GM23338 (cell line): ENCODE results near the gene CCDC138. TPM values are rescaled to one million over a fixed set of nuclear protein-coding genes. Genes with fewer than 3 reads are reported as not detected.

Experiments
- ATAC-seq: fragments of 200-7000 bp; cut with Tn5 transposase; 3 replicates; pipeline ENCODE4 v1.9.1; 2020
- DNase-seq: peaks from one replicate; pipeline ENCODE4 v3.0.0-alpha.2; 2015; ENCODE audit warnings: low spot score
- H2AFZ ChIP-seq: fragments of 200-600 bp; sonication (generic); 2 replicates; pipeline ENCODE4 v1.8.0; 2016; ENCODE audit warnings: antibody characterized with exemption, mild to moderate bottlenecking, moderate library complexity
- H3F3A ChIP-seq: fragments of 200-600 bp; sonication (generic); replicated peaks from 2 replicates; pipeline ENCODE4 v1.8.0; 2017; ENCODE audit warnings: antibody characterized with exemption, mixed run types, low read depth
- H3K27ac ChIP-seq: fragments of 200-600 bp; sonication (generic); 2 replicates; pipeline ENCODE4 v1.6.1; 2016; ENCODE audit warnings: low read depth
- H3K27me3 ChIP-seq: fragments of 200-600 bp; sonication (generic); 2 replicates; pipeline ENCODE4 v1.8.0; 2016; ENCODE audit warnings: mild to moderate bottlenecking, mixed run types, moderate library complexity; ENCODE audit not compliant: insufficient read depth
- H3K36me3 ChIP-seq: fragments of 200-600 bp; sonication (generic); 2 replicates; pipeline ENCODE4 v1.8.0; 2016; ENCODE audit warnings: mild to moderate bottlenecking; ENCODE audit not compliant: insufficient read depth
- H3K4me1 ChIP-seq: fragments of 200-600 bp; sonication (generic); 2 replicates; pipeline ENCODE4 v1.8.0; 2016; ENCODE audit warnings: mild to moderate bottlenecking, moderate library complexity; ENCODE audit not compliant: insufficient read depth
- H3K4me2 ChIP-seq: fragments of 200-600 bp; sonication (generic); 2 replicates; pipeline ENCODE4 v1.7.1; 2017; ENCODE audit warnings: mixed run types
- H3K4me3 ChIP-seq: fragments of 200-600 bp; sonication (generic); 2 replicates; pipeline ENCODE4 v1.6.1; 2016; ENCODE audit warnings: mixed run types
- H3K79me2 ChIP-seq: fragments of 200-600 bp; sonication (generic); replicated peaks from 2 replicates; pipeline ENCODE4 v1.8.0; 2017; ENCODE audit warnings: mild to moderate bottlenecking; ENCODE audit not compliant: insufficient read depth
- H3K9me2 ChIP-seq: fragments of 200-600 bp; sonication (generic); 2 replicates; pipeline ENCODE4 v1.8.0; 2017; ENCODE audit not compliant: insufficient read depth
- H4K20me1 ChIP-seq: fragments of 200-600 bp; sonication (generic); replicated peaks from 2 replicates; pipeline ENCODE4 v1.8.0; 2017; ENCODE audit warnings: mild to moderate bottlenecking; ENCODE audit not compliant: insufficient read depth
- H3K27ac Mint-ChIP-seq: 2 replicates; pipeline ENCODE4 v1.8.0; 2020; ENCODE audit warnings: inconsistent platforms, mild to moderate bottlenecking, moderate library complexity, mixed read lengths
- H3K27me3 Mint-ChIP-seq: 3 replicates; pipeline ENCODE4 v1.8.0; 2022; ENCODE audit warnings: low read depth, mild to moderate bottlenecking, moderate library complexity, mixed read lengths, inconsistent platforms; ENCODE audit not compliant: insufficient read depth, poor library complexity
- H3K36me3 Mint-ChIP-seq: 3 replicates; pipeline ENCODE4 v1.8.0; 2021; ENCODE audit warnings: low read depth, mild to moderate bottlenecking, inconsistent platforms, moderate library complexity, mixed read lengths
- H3K4me1 Mint-ChIP-seq: 3 replicates; pipeline ENCODE4 v1.8.0; 2020; ENCODE audit warnings: mild to moderate bottlenecking, inconsistent platforms, mixed read lengths
- H3K4me3 Mint-ChIP-seq: 3 replicates; pipeline ENCODE4 v1.8.0; 2021; ENCODE audit warnings: moderate library complexity, mild to moderate bottlenecking, inconsistent platforms, mixed read lengths
- H3K9me3 Mint-ChIP-seq: 3 replicates; pipeline ENCODE4 v1.8.0; 2020; ENCODE audit warnings: moderate library complexity, mild to moderate bottlenecking, inconsistent platforms, mixed read lengths
- CREB1 ChIP-seq: fragments of 250-450 bp; sonication (Bioruptor Pico); IDR thresholded peaks from 2 replicates; pipeline ENCODE4 v1.5.0; 2020; ENCODE audit warnings: low read depth, mild to moderate bottlenecking, moderate library complexity
- EZH2 ChIP-seq: fragments of 200-600 bp; sonication (generic); IDR thresholded peaks from one replicate; pipeline ENCODE4 v1.8.0; 2017; ENCODE audit warnings: antibody characterized with exemption, mild to moderate bottlenecking, low read depth; ENCODE audit not compliant: unreplicated experiment
- EZH2phosphoT487 ChIP-seq: fragments of 200-600 bp; sonication (generic); IDR thresholded peaks from one replicate; pipeline ENCODE4 v1.8.1; 2018; ENCODE audit warnings: antibody characterized with exemption; ENCODE audit not compliant: unreplicated experiment
- JUNB ChIP-seq: IDR thresholded peaks from one replicate; pipeline ENCODE4 v1.6.1; 2016; ENCODE audit warnings: antibody characterized with exemption; ENCODE audit not compliant: unreplicated experiment
- NANOG ChIP-seq: IDR thresholded peaks from 2 replicates; pipeline ENCODE4 v1.6.1; 2016; ENCODE audit warnings: antibody characterized with exemption, borderline replicate concordance
- POLR2AphosphoS5 ChIP-seq: IDR thresholded peaks from 2 replicates; pipeline ENCODE4 v1.6.1; 2016; ENCODE audit warnings: antibody characterized with exemption, low read depth
- REST ChIP-seq: IDR thresholded peaks from one replicate; pipeline ENCODE4 v1.6.1; 2018; ENCODE audit warnings: antibody characterized with exemption; ENCODE audit not compliant: unreplicated experiment
- STAT1 ChIP-seq: IDR thresholded peaks from one replicate; pipeline ENCODE4 v1.6.1; 2016; ENCODE audit warnings: antibody characterized with exemption; ENCODE audit not compliant: unreplicated experiment
- ZNF114 ChIP-seq: fragments of 250-450 bp; sonication (Bioruptor Pico); IDR thresholded peaks from 2 replicates; pipeline ENCODE4 v1.5.0; 2020; ENCODE audit warnings: mild to moderate bottlenecking, moderate library complexity
- ZNF331 ChIP-seq: fragments of 250-450 bp; sonication (Bioruptor Pico); IDR thresholded peaks from 2 replicates; pipeline ENCODE4 v1.5.0; 2020; ENCODE audit warnings: low read depth, mild to moderate bottlenecking, moderate library complexity
- polyA plus RNA-seq: library from polyadenylated mRNA; unstranded; fragments of >200 nt; fragmentation: Nextera tagmentation; extraction: Ambion mirVana; gene quantifications from 2 replicates; pipeline ENCODE4 v1.2.1, GENCODE V29; 2016
- total RNA-seq: library from RNA; depleted of rRNA; stranded (reverse); fragments of >200 nt; shearing (Covaris generic); gene quantifications from 2 replicates; pipeline ENCODE4 v1.2.3, GENCODE V29; 2014
- TF ChIP-seq, protein P1 (sequence below): fragments of 250-450 bp; sonication (Bioruptor Pico); IDR thresholded peaks from 2 replicates; pipeline ENCODE4 v1.5.0; 2020; ENCODE audit warnings: mild to moderate bottlenecking, moderate library complexity
- TF ChIP-seq, protein P2 (sequence below), 2 experiments: fragments of 200-600 bp in 1 of 2; sonication (generic) in 1 of 2; conservative IDR thresholded peaks; 2 replicates each; pipeline versions ENCODE4 v1.5.1 to v1.6.1; 2016 to 2017; ENCODE audit warnings: antibody characterized with exemption in 2 of 2, low read depth in 2 of 2, mild to moderate bottlenecking in 2 of 2, moderate library complexity in 1 of 2
- TF ChIP-seq, protein P3 (sequence below): IDR thresholded peaks from 2 replicates; pipeline ENCODE4 v1.6.1; 2016; ENCODE audit warnings: antibody characterized with exemption

CCDC138 gene
- total and polyA plus RNA-seq, 2 experiments from 2014 or later: 30.8 to 31.6 TPM

GRCh38 chr2:108893277-108893676, 106.7 kb downstream of the CCDC138 start:
- no peak for ATAC-seq
- Histone ChIP-seq H3K4me1 (no peaks in the 10 kb centered on the region), H3K36me3 (no peaks in the 10 kb centered on the region), H3K9me2 (no peaks in the 10 kb centered on the region), H4K20me1 (no peaks in the 10 kb centered on the region; the same call in 1 of the 2 replicates), H3K79me2 (no peaks in the 10 kb centered on the region), H2AFZ (no peak overlapping the region), H3F3A (no peaks in the 10 kb centered on the region), H3K4me2 (no peak overlapping the region), H3K27me3 (no peaks in the 10 kb centered on the region), H3K27ac (no peak overlapping the region), H3K4me3 (no peak overlapping the region)
- no peak overlapping the region for H3K4me3 Mint-ChIP-seq
- DNase-seq: no peak
- peaks cover 1% of the 10 kb centered on the region for H3K27me3 Mint-ChIP-seq
- peaks cover 12% of the 10 kb centered on the region; the same call in 2 of the 3 replicates for H3K4me1 Mint-ChIP-seq
- no peak for TF ChIP-seq POLR2AphosphoS5
- TF ChIP-seq JUNB: no peak
- no peak for TF ChIP-seq STAT1
- TF ChIP-seq, protein P1, sequence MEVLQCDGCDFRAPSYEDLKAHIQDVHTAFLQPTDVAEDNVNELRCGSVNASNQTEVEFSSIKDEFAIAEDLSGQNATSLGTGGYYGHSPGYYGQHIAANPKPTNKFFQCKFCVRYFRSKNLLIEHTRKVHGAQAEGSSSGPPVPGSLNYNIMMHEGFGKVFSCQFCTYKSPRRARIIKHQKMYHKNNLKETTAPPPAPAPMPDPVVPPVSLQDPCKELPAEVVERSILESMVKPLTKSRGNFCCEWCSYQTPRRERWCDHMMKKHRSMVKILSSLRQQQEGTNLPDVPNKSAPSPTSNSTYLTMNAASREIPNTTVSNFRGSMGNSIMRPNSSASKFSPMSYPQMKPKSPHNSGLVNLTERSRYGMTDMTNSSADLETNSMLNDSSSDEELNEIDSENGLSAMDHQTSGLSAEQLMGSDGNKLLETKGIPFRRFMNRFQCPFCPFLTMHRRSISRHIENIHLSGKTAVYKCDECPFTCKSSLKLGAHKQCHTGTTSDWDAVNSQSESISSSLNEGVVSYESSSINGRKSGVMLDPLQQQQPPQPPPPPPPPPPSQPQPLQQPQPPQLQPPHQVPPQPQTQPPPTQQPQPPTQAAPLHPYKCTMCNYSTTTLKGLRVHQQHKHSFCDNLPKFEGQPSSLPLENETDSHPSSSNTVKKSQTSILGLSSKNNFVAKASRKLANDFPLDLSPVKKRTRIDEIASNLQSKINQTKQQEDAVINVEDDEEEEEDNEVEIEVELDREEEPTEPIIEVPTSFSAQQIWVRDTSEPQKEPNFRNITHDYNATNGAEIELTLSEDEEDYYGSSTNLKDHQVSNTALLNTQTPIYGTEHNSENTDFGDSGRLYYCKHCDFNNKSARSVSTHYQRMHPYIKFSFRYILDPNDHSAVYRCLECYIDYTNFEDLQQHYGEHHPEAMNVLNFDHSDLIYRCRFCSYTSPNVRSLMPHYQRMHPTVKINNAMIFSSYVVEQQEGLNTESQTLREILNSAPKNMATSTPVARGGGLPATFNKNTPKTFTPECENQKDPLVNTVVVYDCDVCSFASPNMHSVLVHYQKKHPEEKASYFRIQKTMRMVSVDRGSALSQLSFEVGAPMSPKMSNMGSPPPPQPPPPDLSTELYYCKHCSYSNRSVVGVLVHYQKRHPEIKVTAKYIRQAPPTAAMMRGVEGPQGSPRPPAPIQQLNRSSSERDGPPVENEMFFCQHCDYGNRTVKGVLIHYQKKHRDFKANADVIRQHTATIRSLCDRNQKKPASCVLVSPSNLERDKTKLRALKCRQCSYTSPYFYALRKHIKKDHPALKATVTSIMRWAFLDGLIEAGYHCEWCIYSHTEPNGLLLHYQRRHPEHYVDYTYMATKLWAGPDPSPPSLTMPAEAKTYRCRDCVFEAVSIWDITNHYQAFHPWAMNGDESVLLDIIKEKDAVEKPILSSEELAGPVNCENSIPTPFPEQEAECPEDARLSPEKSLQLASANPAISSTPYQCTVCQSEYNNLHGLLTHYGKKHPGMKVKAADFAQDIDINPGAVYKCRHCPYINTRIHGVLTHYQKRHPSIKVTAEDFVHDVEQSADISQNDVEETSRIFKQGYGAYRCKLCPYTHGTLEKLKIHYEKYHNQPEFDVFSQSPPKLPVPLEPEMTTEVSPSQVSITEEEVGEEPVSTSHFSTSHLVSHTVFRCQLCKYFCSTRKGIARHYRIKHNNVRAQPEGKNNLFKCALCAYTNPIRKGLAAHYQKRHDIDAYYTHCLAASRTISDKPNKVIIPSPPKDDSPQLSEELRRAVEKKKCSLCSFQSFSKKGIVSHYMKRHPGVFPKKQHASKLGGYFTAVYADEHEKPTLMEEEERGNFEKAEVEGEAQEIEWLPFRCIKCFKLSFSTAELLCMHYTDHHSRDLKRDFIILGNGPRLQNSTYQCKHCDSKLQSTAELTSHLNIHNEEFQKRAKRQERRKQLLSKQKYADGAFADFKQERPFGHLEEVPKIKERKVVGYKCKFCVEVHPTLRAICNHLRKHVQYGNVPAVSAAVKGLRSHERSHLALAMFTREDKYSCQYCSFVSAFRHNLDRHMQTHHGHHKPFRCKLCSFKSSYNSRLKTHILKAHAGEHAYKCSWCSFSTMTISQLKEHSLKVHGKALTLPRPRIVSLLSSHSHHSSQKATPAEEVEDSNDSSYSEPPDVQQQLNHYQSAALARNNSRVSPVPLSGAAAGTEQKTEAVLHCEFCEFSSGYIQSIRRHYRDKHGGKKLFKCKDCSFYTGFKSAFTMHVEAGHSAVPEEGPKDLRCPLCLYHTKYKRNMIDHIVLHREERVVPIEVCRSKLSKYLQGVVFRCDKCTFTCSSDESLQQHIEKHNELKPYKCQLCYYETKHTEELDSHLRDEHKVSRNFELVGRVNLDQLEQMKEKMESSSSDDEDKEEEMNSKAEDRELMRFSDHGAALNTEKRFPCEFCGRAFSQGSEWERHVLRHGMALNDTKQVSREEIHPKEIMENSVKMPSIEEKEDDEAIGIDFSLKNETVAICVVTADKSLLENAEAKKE (CRISPR knock-in tag): no peak
- TF ChIP-seq, protein P2, sequence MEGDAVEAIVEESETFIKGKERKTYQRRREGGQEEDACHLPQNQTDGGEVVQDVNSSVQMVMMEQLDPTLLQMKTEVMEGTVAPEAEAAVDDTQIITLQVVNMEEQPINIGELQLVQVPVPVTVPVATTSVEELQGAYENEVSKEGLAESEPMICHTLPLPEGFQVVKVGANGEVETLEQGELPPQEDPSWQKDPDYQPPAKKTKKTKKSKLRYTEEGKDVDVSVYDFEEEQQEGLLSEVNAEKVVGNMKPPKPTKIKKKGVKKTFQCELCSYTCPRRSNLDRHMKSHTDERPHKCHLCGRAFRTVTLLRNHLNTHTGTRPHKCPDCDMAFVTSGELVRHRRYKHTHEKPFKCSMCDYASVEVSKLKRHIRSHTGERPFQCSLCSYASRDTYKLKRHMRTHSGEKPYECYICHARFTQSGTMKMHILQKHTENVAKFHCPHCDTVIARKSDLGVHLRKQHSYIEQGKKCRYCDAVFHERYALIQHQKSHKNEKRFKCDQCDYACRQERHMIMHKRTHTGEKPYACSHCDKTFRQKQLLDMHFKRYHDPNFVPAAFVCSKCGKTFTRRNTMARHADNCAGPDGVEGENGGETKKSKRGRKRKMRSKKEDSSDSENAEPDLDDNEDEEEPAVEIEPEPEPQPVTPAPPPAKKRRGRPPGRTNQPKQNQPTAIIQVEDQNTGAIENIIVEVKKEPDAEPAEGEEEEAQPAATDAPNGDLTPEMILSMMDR (conservative IDR thresholded peaks at IDR 0.05; ENCODE audit: low read depth in 2 of 2): no peak
- no peak for TF ChIP-seq ZNF331 (CRISPR knock-in tag)
- TF ChIP-seq NANOG: no peak
- TF ChIP-seq CREB1 (CRISPR knock-in tag): no peak
- no peak for TF ChIP-seq EZH2
- TF ChIP-seq ZNF114: no peak
- TF ChIP-seq, protein P3, sequence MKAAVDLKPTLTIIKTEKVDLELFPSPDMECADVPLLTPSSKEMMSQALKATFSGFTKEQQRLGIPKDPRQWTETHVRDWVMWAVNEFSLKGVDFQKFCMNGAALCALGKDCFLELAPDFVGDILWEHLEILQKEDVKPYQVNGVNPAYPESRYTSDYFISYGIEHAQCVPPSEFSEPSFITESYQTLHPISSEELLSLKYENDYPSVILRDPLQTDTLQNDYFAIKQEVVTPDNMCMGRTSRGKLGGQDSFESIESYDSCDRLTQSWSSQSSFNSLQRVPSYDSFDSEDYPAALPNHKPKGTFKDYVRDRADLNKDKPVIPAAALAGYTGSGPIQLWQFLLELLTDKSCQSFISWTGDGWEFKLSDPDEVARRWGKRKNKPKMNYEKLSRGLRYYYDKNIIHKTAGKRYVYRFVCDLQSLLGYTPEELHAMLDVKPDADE: no peak
- no peak for TF ChIP-seq REST
- TF ChIP-seq EZH2phosphoT487: no peak
- H3K36me3 Mint-ChIP-seq: peaks cover 10% of the 10 kb centered on the region; the same call in 2 of the 3 replicates
- peaks cover 5% of the 10 kb centered on the region; the same call in 1 of the 3 replicates for H3K9me3 Mint-ChIP-seq
- H3K27ac Mint-ChIP-seq: no peak overlapping the region
